H9 (cell line): ENCODE measurements around the gene AKIP1. TPM values are rescaled to one million over a fixed set of nuclear protein-coding genes. Genes with fewer than 3 reads are reported as not detected.
A peak's percentile ranks its signal among the peaks of the same experiment; 100 is the strongest.

ENCODE experiments used
- DNase-seq: peaks from one replicate; pipeline ENCODE4 v3.0.0-alpha.2; 2017
- H2AFZ ChIP-seq: one replicate; pipeline ENCODE4 v1.6.1; 2013; ENCODE audit warnings: mild to moderate bottlenecking, low read length, control low read depth, moderate library complexity
- H2AK5ac ChIP-seq: 2 replicates; pipeline ENCODE4 v1.6.1; 2013; ENCODE audit warnings: low read length, control low read depth, mixed read lengths; ENCODE audit not compliant: insufficient read length
- H2BK120ac ChIP-seq: one replicate; pipeline ENCODE4 v1.6.1; 2013; ENCODE audit warnings: low read depth, mild to moderate bottlenecking, low read length, control low read depth, inconsistent platforms; ENCODE audit not compliant: poor library complexity, severe bottlenecking
- H2BK12ac ChIP-seq: 2 replicates; pipeline ENCODE4 v1.6.1; 2013; ENCODE audit warnings: low read length, control low read depth, mixed read lengths, low read depth; ENCODE audit not compliant: insufficient read length
- H2BK15ac ChIP-seq: 2 replicates; pipeline ENCODE4 v1.6.1; 2013; ENCODE audit warnings: low read depth, low read length, control low read depth
- H2BK20ac ChIP-seq: one replicate; pipeline ENCODE4 v1.6.1; 2013; ENCODE audit warnings: low read depth, mild to moderate bottlenecking, low read length, control low read depth, inconsistent platforms; ENCODE audit not compliant: poor library complexity, severe bottlenecking
- H2BK5ac ChIP-seq: 2 replicates; pipeline ENCODE4 v1.6.1; 2013; ENCODE audit warnings: low read length, control low read depth, mixed read lengths; ENCODE audit not compliant: insufficient read length
- H3K14ac ChIP-seq: 2 replicates; pipeline ENCODE4 v1.6.1; 2013; ENCODE audit warnings: low read length, control low read depth; ENCODE audit not compliant: insufficient read depth
- H3K18ac ChIP-seq: 2 replicates; pipeline ENCODE4 v1.6.1; 2013; ENCODE audit warnings: low read depth, mild to moderate bottlenecking, mixed read lengths, low read length, control low read depth; ENCODE audit not compliant: insufficient read length
- H3K23ac ChIP-seq: 2 replicates; pipeline ENCODE4 v1.6.1; 2013; ENCODE audit warnings: low read length, control low read depth, mixed read lengths, low read depth; ENCODE audit not compliant: insufficient read length
- H3K23me2 ChIP-seq: 2 replicates; pipeline ENCODE4 v1.6.1; 2013; ENCODE audit warnings: low read depth, mild to moderate bottlenecking, mixed read lengths, low read length, control low read depth; ENCODE audit not compliant: insufficient read length, poor library complexity, severe bottlenecking
- H3K27ac ChIP-seq: 2 replicates; pipeline ENCODE4 v1.5.1; 2013; ENCODE audit warnings: low read length, control low read depth, mixed read lengths, low read depth; ENCODE audit not compliant: insufficient read length
- H3K27me3 ChIP-seq: 2 replicates; pipeline ENCODE4 v1.6.1; 2013; ENCODE audit warnings: low read length, control low read depth, inconsistent platforms; ENCODE audit not compliant: insufficient read depth
- H3K4ac ChIP-seq: 2 replicates; pipeline ENCODE4 v1.6.1; 2013; ENCODE audit warnings: low read depth, mild to moderate bottlenecking, control low read depth, inconsistent platforms, low read length, moderate library complexity
- H3K4me1 ChIP-seq: 2 replicates; pipeline ENCODE4 v1.6.1; 2013; ENCODE audit warnings: low read length, control low read depth, inconsistent platforms; ENCODE audit not compliant: insufficient read depth
- H3K4me2 ChIP-seq: 2 replicates; pipeline ENCODE4 v1.6.1; 2013; ENCODE audit warnings: low read length, control low read depth, mixed read lengths; ENCODE audit not compliant: insufficient read length, insufficient read depth
- H3K56ac ChIP-seq: 2 replicates; pipeline ENCODE4 v1.6.1; 2013; ENCODE audit warnings: low read depth, mild to moderate bottlenecking, mixed read lengths, low read length, control low read depth; ENCODE audit not compliant: insufficient read length
- H3K79me1 ChIP-seq: 2 replicates; pipeline ENCODE4 v1.6.1; 2013; ENCODE audit warnings: low read depth, mild to moderate bottlenecking, moderate library complexity, low read length, control low read depth, inconsistent platforms; ENCODE audit not compliant: insufficient read depth, poor library complexity, severe bottlenecking
- H3K79me2 ChIP-seq: 2 replicates; pipeline ENCODE4 v1.6.1; 2013; ENCODE audit warnings: low read length, control low read depth, inconsistent platforms; ENCODE audit not compliant: insufficient read depth
- H3K9ac ChIP-seq: 2 replicates; pipeline ENCODE4 v1.6.1; 2013; ENCODE audit warnings: low read length, control low read depth, mixed read lengths; ENCODE audit not compliant: insufficient read length; ENCODE audit errors: extremely low read depth
- H3K9me3 ChIP-seq: one replicate; pipeline ENCODE4 v1.6.1; 2013; ENCODE audit warnings: low read depth, low read length, inconsistent platforms; ENCODE audit not compliant: control insufficient read depth
- H3T11ph ChIP-seq: one replicate; pipeline ENCODE4 v1.6.1; 2013; ENCODE audit warnings: mild to moderate bottlenecking, low read length, control low read depth, inconsistent platforms
- H4K20me1 ChIP-seq: one replicate; pipeline ENCODE4 v1.6.1; 2013; ENCODE audit not compliant: control insufficient read depth, insufficient read length, insufficient read depth
- H4K5ac ChIP-seq: 2 replicates; pipeline ENCODE4 v1.6.1; 2013; ENCODE audit warnings: low read depth, mild to moderate bottlenecking, mixed read lengths, low read length, control low read depth; ENCODE audit not compliant: insufficient read length
- H4K8ac ChIP-seq: replicated peaks from 2 replicates; pipeline ENCODE4 v1.6.1; 2013; ENCODE audit warnings: low read length, control low read depth, mixed read lengths, low read depth; ENCODE audit not compliant: insufficient read length
- H4K91ac ChIP-seq: 2 replicates; pipeline ENCODE4 v1.6.1; 2013; ENCODE audit warnings: low read depth, mild to moderate bottlenecking, moderate library complexity, mixed read lengths, low read length, control low read depth; ENCODE audit not compliant: insufficient read length
- H3K27ac Mint-ChIP-seq, 3 experiments: 2 replicates in 2 of 3; 3 replicates in 1 of 3; pipeline ENCODE4 v1.8.0; 2020 to 2021; ENCODE audit warnings: mixed read lengths in 3 of 3, mild to moderate bottlenecking in 1 of 3, moderate library complexity in 1 of 3
- H3K27me3 Mint-ChIP-seq: 2 replicates; pipeline ENCODE4 v1.8.0; 2021; ENCODE audit warnings: low read depth, mild to moderate bottlenecking, moderate library complexity, mixed read lengths
- H3K36me3 Mint-ChIP-seq, 3 experiments: 2 replicates in 2 of 3; 3 replicates in 1 of 3; pipeline ENCODE4 v1.8.0; 2020 to 2021; ENCODE audit warnings: low read depth in 3 of 3, mixed read lengths in 3 of 3; ENCODE audit not compliant: insufficient read depth in 1 of 3
- H3K4me1 Mint-ChIP-seq, 2 experiments: 2 replicates each; pipeline ENCODE4 v1.8.0; 2020; ENCODE audit warnings: mixed read lengths in 2 of 2
- H3K4me3 Mint-ChIP-seq, 2 experiments: 2 replicates in 1 of 2; 3 replicates in 1 of 2; pipeline ENCODE4 v1.8.0; 2020 to 2021; ENCODE audit warnings: mild to moderate bottlenecking in 2 of 2, mixed read lengths in 2 of 2, moderate library complexity in 1 of 2
- H3K9me3 Mint-ChIP-seq, 2 experiments: 2 replicates in 1 of 2; 3 replicates in 1 of 2; pipeline ENCODE4 v1.8.0; 2020; ENCODE audit warnings: mild to moderate bottlenecking in 2 of 2, mixed read lengths in 2 of 2, moderate library complexity in 1 of 2
- WGBS: extraction: QIAGEN DNeasy Blood & Tissue Kit; methylation state at CpG from one replicate; pipeline ENCODE4 v1.1.7; 2013; ENCODE audit warnings: missing lambda C conversion rate, low lambda C conversion rate, mixed read lengths; ENCODE audit not compliant: insufficient read length; ENCODE audit errors: extremely low coverage; 5-methylcytosine and 5-hydroxymethylcytosine counted together
- total RNA-seq: library from RNA; stranded (reverse); gene quantifications from 2 replicates; pipeline ENCODE4 v1.2.1, GENCODE V29; 2021
- TF ChIP-seq, protein P1 (sequence below): fragments of 200-600 bp; sonication (generic); conservative IDR thresholded peaks from 3 replicates; pipeline ENCODE4 v1.8.0; 2021; ENCODE audit warnings: antibody characterized with exemption, mild to moderate bottlenecking

Gene AKIP1
- total RNA-seq, 1 experiment from 2014 or later = 21.0 TPM

DNA sequence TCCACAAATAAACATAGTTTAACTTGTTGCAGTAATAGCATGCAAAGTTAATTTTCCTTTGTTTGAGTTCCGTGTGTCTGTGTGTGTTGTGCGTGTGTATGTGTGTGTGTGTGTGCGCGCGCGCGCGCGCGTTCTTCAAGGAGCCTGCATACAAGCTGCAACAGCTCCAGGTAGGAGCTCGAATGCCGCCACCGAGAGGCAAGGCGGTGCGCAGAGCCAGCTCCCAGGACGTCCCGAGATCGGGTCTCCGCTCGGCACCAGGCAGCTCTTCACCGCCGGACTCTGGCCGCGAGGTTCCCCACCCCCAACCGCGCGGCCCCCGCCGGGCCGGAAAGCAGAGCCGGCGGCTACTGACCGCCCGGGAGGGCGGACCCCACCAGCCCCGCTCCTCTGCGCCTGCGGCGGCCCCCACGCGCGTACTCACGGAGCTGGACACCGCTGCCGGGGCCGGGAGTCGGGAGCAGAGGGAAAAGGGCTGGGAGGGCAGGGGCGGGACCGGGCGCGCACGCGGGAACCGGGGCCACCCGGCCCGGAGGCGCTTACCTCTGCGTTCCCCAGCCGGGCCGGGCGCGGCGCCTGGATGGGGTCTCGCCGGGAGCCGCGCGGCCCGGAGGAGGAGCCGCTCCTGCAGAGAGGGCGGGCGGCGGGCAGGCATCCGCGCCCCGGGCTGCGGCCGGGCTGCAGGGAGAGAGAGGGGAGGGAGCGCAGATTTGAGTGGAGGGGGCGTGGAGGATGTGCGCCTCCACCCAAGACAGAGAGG lies 40.4 kb upstream of the AKIP1 start:
- WGBS = no CpG with 5 or more reads among the region's 81 CpGs
- Histone ChIP-seq H3K9ac (peak overlapping the region; percentile 27), H4K8ac (no peak overlapping the region), H3K79me1 (no peaks in the 10 kb centered on the region), H2BK20ac (no peak overlapping the region), H2BK12ac (no peak overlapping the region), H3K9me3 (no peaks in the 10 kb centered on the region), H3K27ac (no peak overlapping the region), H2BK15ac (no peak overlapping the region), H3K4me2 (peak overlapping the region; percentile 82), H2AK5ac (no peak overlapping the region), H3K4me1 (no peaks in the 10 kb centered on the region), H3K79me2 (no peaks in the 10 kb centered on the region), H3T11ph (no peak overlapping the region), H3K56ac (no peak overlapping the region), H4K5ac (no peak overlapping the region), H3K23me2 (peaks cover 6% of the 10 kb centered on the region), H3K23ac (no peak overlapping the region), H3K27me3 (no peaks in the 10 kb centered on the region), H2AFZ (no peak overlapping the region), H4K91ac (no peak overlapping the region), H3K4ac (no peak overlapping the region), H2BK120ac (no peak overlapping the region), H2BK5ac (no peak overlapping the region), H3K14ac (peak overlapping the region; percentile 1), H3K18ac (no peak overlapping the region), H4K20me1 (no peaks in the 10 kb centered on the region)
- Mint-ChIP-seq H3K27me3 (peaks cover 5% of the 10 kb centered on the region; the same call in 1 of the 2 replicates), H3K4me1 (peaks cover 16 to 22% of the 10 kb centered on the region in 2 experiments), H3K4me3 (peak overlapping the region; percentile 80 to 92), H3K36me3 (no peaks in the 10 kb centered on the region), H3K27ac (peak overlapping the region in 1 of 3 experiments; percentile 65; a peak in 1 of 7 replicates), H3K9me3 (no peaks in the 10 kb centered on the region)
- peak; percentile 74 for DNase-seq
- TF ChIP-seq, protein P1, sequence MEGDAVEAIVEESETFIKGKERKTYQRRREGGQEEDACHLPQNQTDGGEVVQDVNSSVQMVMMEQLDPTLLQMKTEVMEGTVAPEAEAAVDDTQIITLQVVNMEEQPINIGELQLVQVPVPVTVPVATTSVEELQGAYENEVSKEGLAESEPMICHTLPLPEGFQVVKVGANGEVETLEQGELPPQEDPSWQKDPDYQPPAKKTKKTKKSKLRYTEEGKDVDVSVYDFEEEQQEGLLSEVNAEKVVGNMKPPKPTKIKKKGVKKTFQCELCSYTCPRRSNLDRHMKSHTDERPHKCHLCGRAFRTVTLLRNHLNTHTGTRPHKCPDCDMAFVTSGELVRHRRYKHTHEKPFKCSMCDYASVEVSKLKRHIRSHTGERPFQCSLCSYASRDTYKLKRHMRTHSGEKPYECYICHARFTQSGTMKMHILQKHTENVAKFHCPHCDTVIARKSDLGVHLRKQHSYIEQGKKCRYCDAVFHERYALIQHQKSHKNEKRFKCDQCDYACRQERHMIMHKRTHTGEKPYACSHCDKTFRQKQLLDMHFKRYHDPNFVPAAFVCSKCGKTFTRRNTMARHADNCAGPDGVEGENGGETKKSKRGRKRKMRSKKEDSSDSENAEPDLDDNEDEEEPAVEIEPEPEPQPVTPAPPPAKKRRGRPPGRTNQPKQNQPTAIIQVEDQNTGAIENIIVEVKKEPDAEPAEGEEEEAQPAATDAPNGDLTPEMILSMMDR = no peak
